NCI-H2227 (cell line): ENCODE data around the gene BSG.
"Not testable (repeated sequence)": the region's sequence is repeated elsewhere in the genome, so short reads cannot be mapped to it uniquely, and the experiment has no call there.

Experiments used
- DNase-seq: peaks from one replicate; lab custom pipeline; 2025; ENCODE audit not compliant: unreplicated experiment; lab: John Stamatoyannopoulos, UW

The BSG gene

GRCh38 chr19:617551-618246 is 45.3 kb downstream of the BSG start:
- DNase-seq = no peak

DNA sequence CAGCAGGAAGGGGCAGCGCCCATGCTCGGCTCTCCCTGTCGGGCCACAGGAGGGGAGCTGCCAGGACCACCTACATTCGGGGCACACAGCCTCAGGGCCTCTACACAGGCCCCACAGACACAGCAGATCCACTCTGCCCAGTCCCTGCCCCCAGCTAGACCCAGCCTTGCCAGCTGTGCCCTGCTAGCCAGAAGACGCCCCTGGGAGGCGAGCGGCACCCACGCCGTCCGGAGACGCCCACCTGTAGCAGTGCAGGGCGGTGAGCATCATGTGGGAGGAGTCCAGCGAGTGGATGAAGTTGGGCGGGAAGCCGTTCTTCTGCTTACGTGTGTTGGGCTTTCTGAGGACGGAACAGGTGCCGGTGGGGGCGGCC is 45.8 kb downstream of the BSG start:
- DNase-seq = no peak

- no peak for DNase-seq
Observed at GRCh38 chr19:618674-619285, 46.4 kb downstream of the BSG start.

GRCh38 chr19:619286-620002 is 47.0 kb downstream of the BSG start:
- DNase-seq = no peak

GRCh38 chr19:620166-620862 is 47.9 kb downstream of the BSG start:
- DNase-seq = no peak

DNA sequence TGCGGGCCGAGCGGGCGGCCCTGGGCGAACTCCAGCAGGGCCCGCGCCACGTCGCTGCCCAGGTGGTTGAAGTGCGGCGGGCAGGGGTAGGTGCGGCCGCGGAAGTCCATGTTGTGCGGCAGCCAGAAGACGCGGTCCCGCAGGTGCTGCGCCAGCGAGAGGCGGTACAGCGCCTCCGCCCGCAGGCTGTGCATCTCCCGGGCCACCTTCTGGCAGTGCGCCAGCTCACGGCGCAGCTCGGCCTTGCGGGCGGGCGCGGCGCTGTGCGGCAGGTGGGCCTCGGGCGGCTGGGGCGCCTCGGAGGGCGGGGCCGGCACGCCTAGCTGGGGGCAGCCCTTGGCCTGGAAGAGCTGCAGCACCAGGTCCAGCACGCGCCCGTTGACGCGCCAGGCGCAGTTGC is 48.8 kb downstream of the BSG start:
- not testable (repeated sequence) for DNase-seq

- DNase-seq = no peak
Observed at GRCh38 chr19:621819-622218, 49.4 kb downstream of the BSG start.

GRCh38 chr19:622666-623065 is 50.3 kb downstream of the BSG start:
- DNase-seq = no peak

DNA sequence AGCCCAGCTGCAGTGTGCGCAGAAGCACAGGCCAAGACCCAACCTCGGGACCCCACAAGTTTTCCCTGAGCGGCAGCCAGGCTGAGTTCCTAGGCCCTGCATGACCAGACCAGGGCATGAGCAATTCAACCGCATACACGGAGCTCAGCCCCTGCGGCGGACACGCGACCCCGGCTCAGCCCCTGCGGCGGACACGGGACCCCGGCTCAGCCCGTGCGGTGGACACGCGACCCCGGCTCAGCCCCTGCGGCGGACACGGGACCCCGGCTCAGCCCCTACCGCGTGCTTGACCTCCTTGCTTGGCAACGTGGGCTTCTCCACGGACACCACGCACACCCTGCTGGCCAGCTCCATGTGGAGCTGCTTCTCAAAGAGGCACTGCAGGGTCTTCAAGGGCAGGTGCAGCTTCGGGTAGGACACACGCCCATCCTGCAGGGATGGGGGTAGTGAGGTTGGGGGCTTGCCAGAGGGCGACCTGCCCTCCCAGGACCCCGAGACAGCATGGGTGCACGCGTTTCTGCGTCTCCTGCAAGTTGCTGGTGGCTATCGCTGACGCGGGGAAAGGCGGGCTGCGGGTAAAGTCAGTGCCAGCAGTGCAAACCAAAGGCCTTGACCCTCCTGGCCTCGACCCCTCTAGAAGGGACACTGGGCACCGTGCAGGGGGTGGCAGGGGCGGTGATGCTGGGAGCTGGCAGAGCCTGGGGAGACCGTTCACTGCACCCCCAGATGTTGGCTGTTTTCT is 51.0 kb downstream of the BSG start:
- no peak for DNase-seq

- no peak for DNase-seq
Observed at GRCh38 chr19:623974-624373, 51.6 kb downstream of the BSG start.

GRCh38 chr19:624433-625109 is 52.2 kb downstream of the BSG start:
- DNase-seq = no peak

DNA sequence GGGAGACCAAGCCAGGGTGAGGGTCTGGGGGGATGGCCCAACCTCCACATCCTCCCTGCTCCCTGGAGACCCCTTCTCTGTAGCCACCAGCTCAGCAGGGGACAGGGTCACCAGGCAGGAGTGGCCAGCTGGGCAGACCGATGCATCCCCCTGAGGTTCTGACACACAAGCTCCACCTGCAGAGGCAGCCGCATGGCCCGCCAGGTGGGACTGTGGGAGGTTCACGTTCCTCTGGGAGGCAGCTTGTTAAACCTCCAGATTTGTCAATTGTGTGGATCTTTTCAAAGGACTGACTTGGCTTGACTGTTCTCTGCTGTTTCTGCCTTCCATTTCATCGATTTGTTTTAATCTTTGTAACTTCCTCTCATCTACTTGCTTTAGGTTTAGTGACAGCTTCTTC is 52.9 kb downstream of the BSG start:
- DNase-seq = no peak

GRCh38 chr19:626566-626965 is 54.2 kb downstream of the BSG start:
- peak; percentile 15 for DNase-seq

DNA sequence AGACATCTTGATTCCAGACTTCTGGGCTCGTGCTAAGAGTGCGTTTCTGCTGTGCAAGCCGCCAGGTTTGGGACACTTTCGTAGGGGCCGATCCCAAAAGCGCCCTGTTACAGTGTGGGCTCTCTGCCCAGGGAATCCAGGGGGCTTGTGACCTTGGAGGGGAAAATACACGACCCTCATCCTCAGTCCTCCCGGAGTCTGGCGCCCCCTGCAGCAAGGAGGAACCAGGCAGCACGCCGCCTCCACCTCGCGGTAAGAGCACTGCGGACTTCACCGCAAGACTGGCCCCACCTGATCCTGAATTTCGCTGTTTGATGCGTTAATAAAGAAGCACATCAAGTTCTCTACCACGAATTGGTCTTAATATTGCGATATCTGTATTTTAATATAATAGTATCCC is 55.8 kb downstream of the BSG start:
- no peak for DNase-seq

GRCh38 chr19:629515-629914 is 57.1 kb downstream of the BSG start:
- not testable (repeated sequence) for DNase-seq

DNA sequence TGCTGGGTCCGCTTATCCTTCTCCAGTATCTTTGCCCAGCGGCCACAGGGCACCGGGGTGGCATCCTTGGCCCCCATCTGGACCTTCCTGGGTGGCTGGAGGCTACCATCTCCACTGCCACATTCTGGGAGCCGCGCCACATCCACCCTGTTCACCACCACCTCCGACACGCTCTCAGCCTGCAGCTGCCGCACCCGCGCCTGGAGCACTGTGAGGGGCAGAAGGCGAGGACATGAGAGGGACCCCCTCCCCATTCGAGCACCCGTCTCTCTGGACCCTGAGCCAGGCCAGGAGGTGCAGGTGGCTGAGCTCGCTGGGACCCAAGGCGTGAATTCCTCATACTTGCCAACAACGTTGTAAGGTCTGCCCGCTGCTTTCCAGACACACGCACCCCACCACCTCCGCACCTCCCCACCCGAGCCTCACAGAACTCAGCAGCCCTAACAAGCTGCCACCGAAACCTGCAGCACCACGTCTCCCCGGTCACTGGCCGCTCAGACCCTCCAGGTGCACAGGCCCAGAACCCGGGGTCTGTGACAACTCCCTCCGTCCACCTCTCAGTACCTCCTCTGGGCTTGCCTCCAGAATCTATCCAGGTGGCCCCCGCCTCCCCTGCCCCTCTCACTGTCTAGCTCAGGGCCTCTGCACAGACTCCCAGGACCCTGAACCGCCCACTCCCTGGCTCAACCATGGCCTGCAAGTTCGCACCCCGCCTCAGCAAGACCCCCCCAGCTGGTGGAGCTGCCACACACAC is 57.7 kb downstream of the BSG start:
- DNase-seq = no peak

DNA sequence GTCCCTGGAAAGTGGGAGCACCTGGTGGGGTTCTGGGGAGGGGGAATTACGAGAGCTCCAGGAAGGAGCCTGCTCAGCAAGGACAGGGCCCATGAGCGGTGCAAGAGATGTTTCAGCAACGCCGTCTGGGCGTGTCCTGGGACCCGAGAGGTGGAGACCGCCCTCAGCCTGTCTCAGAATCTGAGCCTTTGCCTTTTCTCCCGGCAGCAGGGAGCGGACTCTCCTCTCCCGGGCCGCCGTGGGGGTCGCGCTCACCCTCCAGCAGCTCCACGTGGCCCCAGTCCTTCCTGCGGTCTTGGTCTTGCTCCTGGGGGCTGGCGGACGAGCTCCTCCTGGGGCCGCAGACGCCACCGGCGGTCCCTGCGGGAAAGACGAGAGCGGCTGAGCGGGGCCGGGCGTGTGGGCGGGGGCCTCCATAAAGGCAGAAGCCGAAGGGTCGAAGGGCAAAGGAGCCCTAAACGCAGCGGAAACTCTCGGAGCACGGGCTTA is 60.2 kb downstream of the BSG start:
- DNase-seq = peak; percentile 65
